ENCODE data around the gene SYNPR. TPM values are rescaled to one million over a fixed set of nuclear protein-coding genes. Genes with fewer than 3 reads are reported as not detected.

SYNPR gene
- total RNA-seq, 2 donors from 2014 or later: 2.7 to 8.3 TPM

DNA sequence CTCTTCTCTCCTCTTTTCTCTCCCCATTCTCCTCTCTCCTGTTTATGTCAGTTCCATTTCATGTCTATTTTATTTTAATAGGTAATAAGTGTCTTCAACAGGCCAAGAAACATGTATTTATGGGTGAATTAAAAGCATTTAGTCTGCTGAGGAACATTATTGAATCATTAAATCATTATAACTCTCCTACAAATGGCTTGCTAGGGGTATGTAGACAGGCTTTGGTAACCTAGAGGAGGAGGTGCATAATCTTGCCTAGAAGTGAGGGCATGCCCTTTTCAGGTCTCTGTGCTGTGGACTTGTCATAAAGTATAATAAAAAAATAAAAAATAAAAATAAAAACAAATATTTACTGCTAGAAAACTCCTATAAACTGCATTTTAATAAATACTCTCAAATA lies 285.5 kb downstream of the SYNPR start:
- no peak for DNase-seq (ENCODE audit: low spot score)
- Histone ChIP-seq H3K27ac (no peak overlapping the region), H3K36me3 (no peaks in the 10 kb centered on the region), H3K27me3 (no peaks in the 10 kb centered on the region), H3K4me3 (no peak overlapping the region), H3K9me3 (no peaks in the 10 kb centered on the region), H3K4me1 (no peaks in the 10 kb centered on the region)
- TF ChIP-seq, protein P1, sequence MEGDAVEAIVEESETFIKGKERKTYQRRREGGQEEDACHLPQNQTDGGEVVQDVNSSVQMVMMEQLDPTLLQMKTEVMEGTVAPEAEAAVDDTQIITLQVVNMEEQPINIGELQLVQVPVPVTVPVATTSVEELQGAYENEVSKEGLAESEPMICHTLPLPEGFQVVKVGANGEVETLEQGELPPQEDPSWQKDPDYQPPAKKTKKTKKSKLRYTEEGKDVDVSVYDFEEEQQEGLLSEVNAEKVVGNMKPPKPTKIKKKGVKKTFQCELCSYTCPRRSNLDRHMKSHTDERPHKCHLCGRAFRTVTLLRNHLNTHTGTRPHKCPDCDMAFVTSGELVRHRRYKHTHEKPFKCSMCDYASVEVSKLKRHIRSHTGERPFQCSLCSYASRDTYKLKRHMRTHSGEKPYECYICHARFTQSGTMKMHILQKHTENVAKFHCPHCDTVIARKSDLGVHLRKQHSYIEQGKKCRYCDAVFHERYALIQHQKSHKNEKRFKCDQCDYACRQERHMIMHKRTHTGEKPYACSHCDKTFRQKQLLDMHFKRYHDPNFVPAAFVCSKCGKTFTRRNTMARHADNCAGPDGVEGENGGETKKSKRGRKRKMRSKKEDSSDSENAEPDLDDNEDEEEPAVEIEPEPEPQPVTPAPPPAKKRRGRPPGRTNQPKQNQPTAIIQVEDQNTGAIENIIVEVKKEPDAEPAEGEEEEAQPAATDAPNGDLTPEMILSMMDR (IDR thresholded peaks at IDR 0.05): no peak

DNA sequence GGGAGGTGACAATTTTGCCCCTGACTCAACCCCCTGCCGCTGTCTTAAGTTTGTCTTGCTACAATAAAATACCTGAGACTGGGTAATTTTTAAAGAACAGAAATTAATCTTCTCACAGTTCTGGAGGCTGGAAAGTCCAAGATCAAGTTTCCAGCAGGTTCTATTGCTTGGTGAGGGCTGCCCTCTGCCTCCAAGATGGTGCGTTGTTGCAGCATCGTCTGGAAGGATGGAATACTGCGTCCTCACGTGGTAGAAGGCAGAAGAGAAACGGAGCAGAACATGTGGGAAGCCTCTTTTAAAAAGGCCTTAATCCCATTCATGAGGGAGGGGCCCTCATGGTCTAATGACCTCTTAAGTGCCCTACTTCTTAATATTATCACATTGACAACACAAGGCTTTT lies 287.1 kb downstream of the SYNPR start:
- H3K4me1 ChIP-seq: no peaks in the 10 kb centered on the region
- H3K4me3 ChIP-seq: no peak overlapping the region
- no peaks in the 10 kb centered on the region for H3K36me3 ChIP-seq
- no peaks in the 10 kb centered on the region for H3K9me3 ChIP-seq
- no peak overlapping the region for H3K27ac ChIP-seq
- DNase-seq (ENCODE audit: low spot score): no peak
- H3K27me3 ChIP-seq: no peaks in the 10 kb centered on the region
- TF ChIP-seq, protein P1 (IDR thresholded peaks at IDR 0.05): no peak

- TF ChIP-seq, protein P1 (IDR thresholded peaks at IDR 0.05): no peak
- H3K27me3 ChIP-seq: no peaks in the 10 kb centered on the region
Observed at GRCh38 chr3:63571682-63572081, 293.6 kb downstream of the SYNPR start.

GRCh38 chr3:63576846-63577245 lies 298.7 kb downstream of the SYNPR start:
- Histone ChIP-seq H3K4me1 (no peaks in the 10 kb centered on the region), H3K36me3 (no peaks in the 10 kb centered on the region), H3K9me3 (no peaks in the 10 kb centered on the region), H3K27me3 (no peaks in the 10 kb centered on the region), H3K4me3 (no peak overlapping the region), H3K27ac (no peak overlapping the region)
- TF ChIP-seq, protein P1 (IDR thresholded peaks at IDR 0.05): no peak
- DNase-seq (ENCODE audit: low spot score): no peak

More at GRCh38 chr3:63571682-63572081, 293.6 kb downstream of the SYNPR start:
- Histone ChIP-seq H3K36me3 (no peaks in the 10 kb centered on the region), H3K9me3 (no peaks in the 10 kb centered on the region), H3K4me1 (no peaks in the 10 kb centered on the region), H3K4me3 (no peak overlapping the region), H3K27ac (no peak overlapping the region)
- DNase-seq (ENCODE audit: low spot score): no peak

- Histone ChIP-seq H3K4me3 (no peak overlapping the region), H3K27ac (no peak overlapping the region), H3K4me1 (no peaks in the 10 kb centered on the region), H3K9me3 (no peaks in the 10 kb centered on the region), H3K27me3 (no peaks in the 10 kb centered on the region), H3K36me3 (no peaks in the 10 kb centered on the region)
- no peak for DNase-seq (ENCODE audit: low spot score)
- TF ChIP-seq, protein P1 (IDR thresholded peaks at IDR 0.05): no peak
Observed at GRCh38 chr3:63578858-63579257, 300.8 kb downstream of the SYNPR start.

DNA sequence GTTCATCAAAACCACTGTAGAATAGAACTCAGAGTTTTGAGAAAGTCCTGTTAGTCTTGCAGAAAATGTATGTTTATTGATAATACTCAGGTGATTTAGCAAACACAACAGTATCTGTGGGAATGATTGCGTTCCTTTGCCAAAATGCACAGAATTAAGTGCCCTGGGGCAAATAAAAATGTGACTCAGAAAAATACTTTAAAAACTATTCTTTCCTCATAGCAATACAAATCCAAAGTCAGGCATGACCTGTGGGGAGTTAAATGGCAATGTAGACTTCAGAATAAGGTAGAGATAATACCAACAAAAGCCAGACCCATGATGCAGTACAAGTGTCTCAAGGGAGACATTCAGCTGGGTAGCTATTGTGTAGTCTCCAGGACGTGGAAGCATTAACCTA lies 302.0 kb downstream of the SYNPR start:
- Histone ChIP-seq H3K36me3 (no peaks in the 10 kb centered on the region), H3K27me3 (no peaks in the 10 kb centered on the region), H3K9me3 (no peaks in the 10 kb centered on the region), H3K4me1 (no peaks in the 10 kb centered on the region), H3K27ac (no peak overlapping the region), H3K4me3 (no peak overlapping the region)
- TF ChIP-seq, protein P1 (IDR thresholded peaks at IDR 0.05): no peak
- no peak for DNase-seq (ENCODE audit: low spot score)

Data from right atrium auricular region (tissue), 2 donors.